Thyroid gland (tissue), 4 donors: ENCODE data around the gene LAMA2. TPM values are rescaled to one million over a fixed set of nuclear protein-coding genes. Genes with fewer than 3 reads are reported as not detected.

Source experiments
- DNase-seq, 2 donors: peaks; one replicate each; pipeline ENCODE4 v3.0.0-alpha.2; 2019
- H3K27ac ChIP-seq, 3 donors: fragments of 200-600 bp; sonication (generic); 1 replicate in 2 of 3; 2 replicates in 1 of 3; pipeline ENCODE4 v1.5.1; 2016 to 2019; ENCODE audit warnings: mild to moderate bottlenecking in 1 of 3, moderate library complexity in 1 of 3
- H3K27me3 ChIP-seq: fragments of 200-600 bp; sonication (generic); one replicate; pipeline ENCODE4 v1.5.1; 2019
- H3K36me3 ChIP-seq, 2 donors: fragments of 200-600 bp; sonication (generic); one replicate each; pipeline ENCODE4 v1.5.1; 2016 to 2019
- H3K4me1 ChIP-seq, 2 donors: fragments of 200-600 bp; sonication (generic); one replicate each; pipeline ENCODE4 v1.5.1; 2017 to 2019
- H3K4me3 ChIP-seq, 3 donors: fragments of 200-600 bp; sonication (generic); replicated peaks in 1 of 3; 1 replicate in 2 of 3; 2 replicates in 1 of 3; pipeline ENCODE4 v1.5.1; 2016; ENCODE audit warnings: mild to moderate bottlenecking in 1 of 3
- H3K9me3 ChIP-seq: fragments of 200-600 bp; sonication (generic); one replicate; pipeline ENCODE4 v1.5.1; 2017
- CTCF ChIP-seq, 6 experiments: fragments of 200-600 bp in 3 of 6; fragments of 450-650 bp in 3 of 6; sonication (generic) in 3 of 6; IDR thresholded peaks; one replicate each; pipeline ENCODE4 v1.5.1; 2016 to 2019; ENCODE audit warnings: antibody characterized with exemption in 6 of 6, mild to moderate bottlenecking in 2 of 6, inconsistent platforms in 1 of 6, moderate library complexity in 1 of 6
- POLR2A ChIP-seq, 2 donors: fragments of 450-650 bp; IDR thresholded peaks; one replicate each; pipeline ENCODE4 v1.6.1; 2017; ENCODE audit warnings: antibody characterized with exemption in 2 of 2, mild to moderate bottlenecking in 2 of 2, moderate library complexity in 1 of 2
- WGBS, 2 donors: methylation state at CpG; one replicate each; pipeline ENCODE4 v1.1.5; 2017; 5-methylcytosine and 5-hydroxymethylcytosine counted together
- intact Hi-C: fragments of 100-400 bp; cut with DNase I; formaldehyde crosslinking; loops from one replicate; pipeline ENCODE4 v1.15.1; 2023
- total RNA-seq, 4 donors: library from RNA; depleted of rRNA; stranded (reverse); fragments of >200 nt; gene quantifications; one replicate each; pipeline ENCODE4 v1.2.3, GENCODE V29; 2016

LAMA2 gene
- total RNA-seq, 4 donors from 2014 or later, result 41.4 to 117 (median 78.9) TPM

- H3K27me3 ChIP-seq, result no peaks in the 10 kb centered on the region
- H3K9me3 ChIP-seq, result no peaks in the 10 kb centered on the region
- 82 to 83% methylated on average over 2 of the region's 2 CpGs for WGBS, 2 donors
- no peaks in the 10 kb centered on the region for H3K4me1 ChIP-seq
- intact Hi-C loops, result no loop called here
- no peaks in the 10 kb centered on the region for H3K36me3 ChIP-seq
- no peak overlapping the region for H3K4me3 ChIP-seq
- no peak for TF ChIP-seq CTCF (IDR thresholded peaks at IDR 0.05)
- TF ChIP-seq POLR2A (IDR thresholded peaks at IDR 0.05), result no peak
- no peak overlapping the region for H3K27ac ChIP-seq
- DNase-seq, result no peak
These were observed 360.4 kb downstream of the LAMA2 start for GRCh38 chr6:129243377-129243776.

GRCh38 chr6:129248946-129249345, 366.0 kb downstream of the LAMA2 start:
- Histone ChIP-seq H3K4me1 (no peaks in the 10 kb centered on the region), H3K9me3 (no peaks in the 10 kb centered on the region), H3K27ac (no peak overlapping the region), H3K27me3 (no peaks in the 10 kb centered on the region), H3K4me3 (no peak overlapping the region), H3K36me3 (no peaks in the 10 kb centered on the region)
- WGBS, 2 donors, result 68 to 72% methylated on average over 4 of the region's 4 CpGs
- DNase-seq, result no peak
- intact Hi-C loops, result no loop called here
- TF ChIP-seq CTCF (IDR thresholded peaks at IDR 0.05), result no peak
- no peak for TF ChIP-seq POLR2A (IDR thresholded peaks at IDR 0.05)

- TF ChIP-seq CTCF (IDR thresholded peaks at IDR 0.05) (peak; percentile 35 to 83 (median 66)), POLR2A (IDR thresholded peaks at IDR 0.05) (no peak)
- intact Hi-C loops, result no loop called here
- Histone ChIP-seq H3K4me1 (no peaks in the 10 kb centered on the region), H3K27me3 (no peaks in the 10 kb centered on the region), H3K4me3 (no peak overlapping the region), H3K36me3 (no peaks in the 10 kb centered on the region), H3K9me3 (no peaks in the 10 kb centered on the region), H3K27ac (no peak overlapping the region)
- peak; percentile 25 to 39 for DNase-seq
- 70% methylated on average over 13 of the region's 13 CpGs for WGBS, 2 donors
These were observed 368.9 kb downstream of the LAMA2 start for GRCh38 chr6:129251669-129252376.

- WGBS, 2 donors, result 59 to 60% methylated on average over 6 of the region's 6 CpGs
- Histone ChIP-seq H3K27ac (no peak overlapping the region), H3K36me3 (no peaks in the 10 kb centered on the region), H3K9me3 (no peaks in the 10 kb centered on the region), H3K4me1 (no peaks in the 10 kb centered on the region), H3K27me3 (no peaks in the 10 kb centered on the region), H3K4me3 (no peak overlapping the region)
- intact Hi-C loops, result no loop called here
- DNase-seq, result no peak
- TF ChIP-seq POLR2A (IDR thresholded peaks at IDR 0.05) (no peak), CTCF (IDR thresholded peaks at IDR 0.05) (peak in 2 of 6 experiments; percentile 2 to 19)
These were observed 369.6 kb downstream of the LAMA2 start for GRCh38 chr6:129252377-129253071.

- no peak for TF ChIP-seq POLR2A (IDR thresholded peaks at IDR 0.05)
- H3K27ac ChIP-seq, result no peak overlapping the region
- no peaks in the 10 kb centered on the region for H3K27me3 ChIP-seq
- H3K36me3 ChIP-seq, result no peaks in the 10 kb centered on the region
- WGBS, 2 donors, result 72 to 73% methylated on average over 1 of the region's 1 CpG
- intact Hi-C loops, result no loop called here
- no peaks in the 10 kb centered on the region for H3K9me3 ChIP-seq
- no peak overlapping the region for H3K4me3 ChIP-seq
- DNase-seq, result no peak
- no peaks in the 10 kb centered on the region for H3K4me1 ChIP-seq
These were observed 370.3 kb downstream of the LAMA2 start for GRCh38 chr6:129253242-129253641.
